CD4-positive, alpha-beta T cell (primary cell): ENCODE data around the gene AUNIP. TPM values are rescaled to one million over a fixed set of nuclear protein-coding genes. Genes with fewer than 3 reads are reported as not detected.

Source experiments
- ATAC-seq: fragments of 200-7000 bp; cut with Tn5 transposase; one replicate; pipeline ENCODE4 v1.10.0; 2022; ENCODE audit warnings: mild to moderate bottlenecking; ENCODE audit not compliant: poor library complexity
- CTCF ChIA-PET: fragments of 350-600 bp; sonication (Branson Sonifier 250); formaldehyde crosslinking; loops from one replicate; lab custom pipeline; 2021; ENCODE audit warnings: antibody characterized with exemption, inconsistent platforms; lab: Charles Lee
- POLR2A ChIA-PET: fragments of 350-600 bp; sonication (Branson Sonifier 250); formaldehyde crosslinking; loops from one replicate; lab custom pipeline; 2021; ENCODE audit warnings: antibody characterized with exemption, inconsistent platforms; lab: Charles Lee
- DNase-seq, 14 experiments: peaks; one replicate each; pipeline ENCODE4 v3.0.0-alpha.2; 2013 to 2020; ENCODE audit warnings: mixed read lengths in 2 of 14
- H3K27ac ChIP-seq, 2 donors: one replicate each; pipeline versions ENCODE4 v1.5.1 to v1.7.0; 2013; ENCODE audit warnings: low read length in 2 of 2, low read depth in 1 of 2, mild to moderate bottlenecking in 1 of 2
- H3K27me3 ChIP-seq, 2 experiments: 1 replicate in 1 of 2; 2 replicates in 1 of 2; pipeline versions ENCODE4 v1.6.1 to v1.7.0; 2013; ENCODE audit warnings: low read length in 2 of 2, control low read depth in 1 of 2, mild to moderate bottlenecking in 1 of 2, moderate library complexity in 1 of 2; ENCODE audit not compliant: insufficient read depth in 2 of 2, control insufficient read depth in 1 of 2
- H3K36me3 ChIP-seq: one replicate; pipeline ENCODE4 v1.6.1; 2013; ENCODE audit warnings: low read length, control low read depth; ENCODE audit not compliant: insufficient read depth
- H3K4me1 ChIP-seq: one replicate; pipeline ENCODE4 v1.6.1; 2013; ENCODE audit warnings: low read length, control low read depth; ENCODE audit not compliant: insufficient read depth
- H3K4me3 ChIP-seq: one replicate; pipeline ENCODE4 v1.5.1; 2013; ENCODE audit warnings: mild to moderate bottlenecking, low read length, moderate library complexity
- H3K9me3 ChIP-seq, 2 experiments: 1 replicate in 1 of 2; 2 replicates in 1 of 2; pipeline versions ENCODE4 v1.6.1 to v1.7.0; 2013; ENCODE audit warnings: low read length in 2 of 2, mild to moderate bottlenecking in 2 of 2, control low read depth in 1 of 2, moderate library complexity in 1 of 2; ENCODE audit not compliant: control insufficient read depth in 1 of 2, insufficient read depth in 1 of 2
- H3K27ac Mint-ChIP-seq: one replicate; pipeline ENCODE4 v1.8.0; 2020; ENCODE audit warnings: mixed read lengths
- H3K27me3 Mint-ChIP-seq: one replicate; pipeline ENCODE4 v1.8.0; 2021; ENCODE audit warnings: mixed read lengths
- H3K36me3 Mint-ChIP-seq: one replicate; pipeline ENCODE4 v1.8.0; 2021; ENCODE audit warnings: low read depth, mixed read lengths
- H3K4me1 Mint-ChIP-seq: one replicate; pipeline ENCODE4 v1.8.0; 2021; ENCODE audit warnings: low read depth, mixed read lengths
- H3K4me3 Mint-ChIP-seq: one replicate; pipeline ENCODE4 v1.8.0; 2020; ENCODE audit warnings: mild to moderate bottlenecking, mixed read lengths
- H3K9me3 Mint-ChIP-seq: one replicate; pipeline ENCODE4 v1.8.0; 2020; ENCODE audit warnings: mixed read lengths
- intact Hi-C, 2 experiments: fragments of 100-400 bp; cut with DNase I in 1 of 2; cut with micrococcal nuclease in 1 of 2; formaldehyde crosslinking; loops; one replicate each; pipeline versions ENCODE4 v1.15.1 to v1.9.0; 2023 to 2025; cut with DNase I, micrococcal nuclease
- total RNA-seq, 174 experiments: library from RNA in 2 of 174; stranded (reverse) in 2 of 174; gene quantifications; one replicate each; pipeline ENCODE4 v1.2.3 and lab custom pipeline; 2021 to 2026
- TF ChIP-seq, protein P1 (sequence below): fragments of 200-600 bp; IDR thresholded peaks from one replicate; pipeline ENCODE4 v1.8.0; 2022; ENCODE audit warnings: antibody characterized with exemption, mild to moderate bottlenecking

AUNIP gene
- total RNA-seq, 2 experiments from 2014 or later, result not detected

DNA sequence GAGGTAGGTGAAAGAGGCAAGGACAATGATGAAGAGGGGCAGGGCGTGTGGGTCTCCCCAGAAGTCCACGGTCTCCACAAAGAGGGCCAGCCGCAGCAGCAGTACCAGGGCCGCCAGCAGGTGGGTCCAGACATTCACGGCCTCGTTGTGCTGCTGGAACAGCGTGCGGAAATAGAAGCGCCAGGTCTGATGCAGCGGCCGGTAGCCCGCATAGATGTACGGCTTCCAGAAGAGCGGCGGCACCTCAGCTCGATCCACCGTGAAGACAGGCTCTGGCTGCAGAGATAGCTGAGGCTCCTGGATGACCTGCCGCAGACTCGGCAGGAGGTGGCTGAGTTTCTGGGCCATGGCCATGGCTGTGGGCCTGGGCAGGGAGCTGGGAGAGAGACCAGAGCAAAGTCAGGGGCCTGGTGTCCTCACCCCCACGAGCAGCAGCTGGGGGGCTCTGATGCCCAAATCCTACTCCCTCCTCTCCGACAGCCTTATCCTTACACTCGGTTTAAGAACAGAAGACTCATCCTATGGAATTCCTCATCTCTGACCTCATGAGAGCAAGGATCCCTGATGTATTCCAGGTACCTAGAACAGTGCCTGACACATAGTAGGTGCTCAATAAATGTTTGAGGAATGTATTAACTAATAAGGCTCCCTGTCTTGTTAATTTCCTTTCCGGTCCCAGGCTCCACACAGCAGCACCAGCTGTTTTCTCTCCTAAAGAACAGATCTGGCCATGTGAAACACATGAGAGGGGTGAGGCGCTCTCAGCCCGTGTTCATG, 4.4 kb upstream of the AUNIP start:
- no peak overlapping the region for H3K4me3 Mint-ChIP-seq
- Histone ChIP-seq H3K4me3 (no peak overlapping the region), H3K27me3 (no peaks in the 10 kb centered on the region), H3K27ac (no peak overlapping the region), H3K9me3 (no peaks in the 10 kb centered on the region), H3K36me3 (no peaks in the 10 kb centered on the region), H3K4me1 (peaks cover 19% of the 10 kb centered on the region)
- H3K4me1 Mint-ChIP-seq, result peaks cover 14% of the 10 kb centered on the region
- ChIA-PET CTCF (no interaction called here), POLR2A (no interaction called here)
- intact Hi-C loops, result no loop called here
- DNase-seq (no peak), ATAC-seq (no peak)
- H3K27me3 Mint-ChIP-seq, result no peaks in the 10 kb centered on the region
- no peaks in the 10 kb centered on the region for H3K9me3 Mint-ChIP-seq
- TF ChIP-seq, protein P1, sequence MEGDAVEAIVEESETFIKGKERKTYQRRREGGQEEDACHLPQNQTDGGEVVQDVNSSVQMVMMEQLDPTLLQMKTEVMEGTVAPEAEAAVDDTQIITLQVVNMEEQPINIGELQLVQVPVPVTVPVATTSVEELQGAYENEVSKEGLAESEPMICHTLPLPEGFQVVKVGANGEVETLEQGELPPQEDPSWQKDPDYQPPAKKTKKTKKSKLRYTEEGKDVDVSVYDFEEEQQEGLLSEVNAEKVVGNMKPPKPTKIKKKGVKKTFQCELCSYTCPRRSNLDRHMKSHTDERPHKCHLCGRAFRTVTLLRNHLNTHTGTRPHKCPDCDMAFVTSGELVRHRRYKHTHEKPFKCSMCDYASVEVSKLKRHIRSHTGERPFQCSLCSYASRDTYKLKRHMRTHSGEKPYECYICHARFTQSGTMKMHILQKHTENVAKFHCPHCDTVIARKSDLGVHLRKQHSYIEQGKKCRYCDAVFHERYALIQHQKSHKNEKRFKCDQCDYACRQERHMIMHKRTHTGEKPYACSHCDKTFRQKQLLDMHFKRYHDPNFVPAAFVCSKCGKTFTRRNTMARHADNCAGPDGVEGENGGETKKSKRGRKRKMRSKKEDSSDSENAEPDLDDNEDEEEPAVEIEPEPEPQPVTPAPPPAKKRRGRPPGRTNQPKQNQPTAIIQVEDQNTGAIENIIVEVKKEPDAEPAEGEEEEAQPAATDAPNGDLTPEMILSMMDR, result no peak
- no peak overlapping the region for H3K27ac Mint-ChIP-seq
- no peaks in the 10 kb centered on the region for H3K36me3 Mint-ChIP-seq

DNA sequence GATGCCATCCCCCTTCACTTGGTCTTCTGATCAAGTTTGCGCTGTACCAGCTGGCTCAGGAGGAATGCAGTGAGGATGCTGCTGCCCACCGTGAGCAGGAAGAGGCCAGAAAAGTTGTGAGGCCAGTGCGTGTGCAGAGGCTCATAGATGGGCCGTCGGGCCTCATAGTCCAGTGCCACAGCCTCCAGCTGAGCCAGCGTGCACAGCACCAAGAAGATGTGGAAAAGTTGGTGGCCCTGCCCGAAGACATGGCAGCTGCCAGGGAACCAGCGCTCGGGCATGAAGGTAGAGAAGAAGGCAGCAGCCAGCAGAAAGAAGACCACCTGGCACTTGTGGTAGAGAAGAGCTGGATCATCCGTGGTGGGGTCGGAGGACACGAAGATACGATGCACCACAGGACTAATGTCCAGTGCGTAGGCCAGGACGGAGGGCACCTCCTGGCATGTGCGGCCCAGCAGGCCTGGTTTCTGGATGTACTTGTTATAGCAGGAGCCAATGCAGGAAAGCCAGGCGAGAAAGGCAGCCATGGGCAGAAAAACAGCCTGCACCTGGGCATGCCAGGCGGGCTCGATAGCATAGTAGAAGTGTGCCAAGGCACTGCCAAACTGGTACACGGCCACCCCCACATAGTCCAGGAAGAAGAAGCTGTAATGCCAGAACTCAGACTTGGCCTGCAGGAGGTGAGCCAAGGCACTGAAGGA, 3.7 kb upstream of the AUNIP start:
- Mint-ChIP-seq H3K36me3 (no peaks in the 10 kb centered on the region), H3K4me3 (no peak overlapping the region), H3K27ac (no peak overlapping the region), H3K9me3 (no peaks in the 10 kb centered on the region), H3K27me3 (no peaks in the 10 kb centered on the region), H3K4me1 (peaks cover 20% of the 10 kb centered on the region)
- no peaks in the 10 kb centered on the region for H3K9me3 ChIP-seq
- H3K36me3 ChIP-seq, result no peaks in the 10 kb centered on the region
- no peaks in the 10 kb centered on the region for H3K27me3 ChIP-seq
- H3K4me3 ChIP-seq, result no peak overlapping the region
- no peak for ATAC-seq
- POLR2A ChIA-PET, result interaction anchor here (0.8 kb wide), 1 partner anchor 43 kb away, joined by 3 read pairs; the partner anchor contains the start of gene MTFR1L
- CTCF ChIA-PET, result no interaction called here
- H3K27ac ChIP-seq, result no peak overlapping the region
- DNase-seq, result no peak
- peaks cover 22% of the 10 kb centered on the region for H3K4me1 ChIP-seq
- TF ChIP-seq, protein P1, result no peak
- intact Hi-C loops, result no loop called here

DNA sequence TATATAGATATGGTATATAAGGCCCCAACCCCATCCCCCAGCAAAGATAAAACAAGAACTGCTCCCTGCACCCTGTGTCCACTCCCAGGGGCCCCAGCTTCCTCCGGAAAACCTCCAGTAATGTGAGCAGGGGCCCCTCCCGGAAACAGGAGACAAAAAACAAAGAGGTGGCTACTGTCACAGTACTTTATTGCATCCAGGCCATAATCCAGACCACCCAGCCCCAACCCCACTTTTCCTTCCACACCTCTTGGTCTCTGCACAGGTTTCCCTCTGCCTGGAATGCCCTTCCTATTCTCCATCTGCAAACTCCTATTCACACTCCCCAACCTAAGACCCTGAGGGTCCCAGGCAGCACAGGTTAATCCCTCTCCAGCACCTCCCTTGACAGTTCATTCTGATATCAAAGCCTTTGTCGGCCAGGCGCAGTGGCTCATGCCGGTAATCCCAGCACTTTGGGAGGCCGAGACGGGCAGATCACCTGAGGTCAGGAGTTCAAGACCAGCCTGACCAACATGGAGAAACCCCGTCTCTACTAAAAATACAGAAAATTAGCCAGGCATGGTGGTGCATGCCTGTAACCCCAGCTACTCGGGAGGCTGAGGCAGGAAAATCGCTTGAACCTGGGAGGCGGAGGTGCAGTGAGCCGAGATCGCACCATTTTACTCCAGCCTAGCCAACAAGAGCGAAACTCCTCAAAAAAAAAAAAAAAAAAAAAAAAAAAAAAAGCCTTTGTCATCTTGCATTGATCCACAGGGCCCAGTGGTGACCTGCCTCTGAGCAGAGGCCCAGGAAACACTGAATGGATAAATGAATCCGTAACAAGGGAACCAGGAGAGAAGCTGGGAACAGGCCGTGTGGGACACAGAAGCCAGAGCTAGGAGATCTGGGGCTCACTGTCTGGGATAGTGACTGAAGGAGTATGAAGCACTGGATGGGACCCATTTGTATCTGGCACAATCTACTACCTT, 2.3 kb upstream of the AUNIP start:
- TF ChIP-seq, protein P1, result no peak
- ATAC-seq, result no peak
- H3K36me3 Mint-ChIP-seq, result no peaks in the 10 kb centered on the region
- POLR2A ChIA-PET, result interaction anchor here (0.8 kb wide), 1 partner anchor 14 kb away, joined by 4 read pairs; the partner anchor contains the start of gene PAQR7
- DNase-seq, result no peak
- H3K4me3 Mint-ChIP-seq, result peak overlapping the region; percentile 49
- Histone ChIP-seq H3K36me3 (no peaks in the 10 kb centered on the region), H3K4me1 (peaks cover 22% of the 10 kb centered on the region), H3K4me3 (no peak overlapping the region), H3K9me3 (no peaks in the 10 kb centered on the region), H3K27ac (no peak overlapping the region), H3K27me3 (no peaks in the 10 kb centered on the region)
- H3K27ac Mint-ChIP-seq, result no peak overlapping the region
- CTCF ChIA-PET, result no interaction called here
- H3K4me1 Mint-ChIP-seq, result peaks cover 20% of the 10 kb centered on the region
- no peaks in the 10 kb centered on the region for H3K27me3 Mint-ChIP-seq
- no peaks in the 10 kb centered on the region for H3K9me3 Mint-ChIP-seq
- intact Hi-C loops, result no loop called here
